GM18909 (cell line): ENCODE measurements around the gene ADAR.

Experiments
- ATAC-seq: cut with Tn5 transposase; IDR thresholded peaks from one replicate; pipeline ENCODE4 v1.9.1; 2021; ENCODE audit warnings: mild to moderate bottlenecking; ENCODE audit not compliant: unreplicated experiment, poor library complexity

The ADAR gene

GRCh38 chr1:154619181-154619948 lies 11.4 kb upstream of the ADAR start:
- no peak for ATAC-seq

GRCh38 chr1:154616659-154617345 lies 8.8 kb upstream of the ADAR start:
- no peak for ATAC-seq

- no peak for ATAC-seq
These were observed 7.4 kb upstream of the ADAR start for GRCh38 chr1:154615411-154615810.

GRCh38 chr1:154614901-154615300 lies 6.9 kb upstream of the ADAR start:
- no peak for ATAC-seq

- no peak for ATAC-seq
These were observed 6.3 kb upstream of the ADAR start for GRCh38 chr1:154614247-154614646.

- ATAC-seq: no peak
These were observed 3.3 kb upstream of the ADAR start for GRCh38 chr1:154611150-154611862.

GRCh38 chr1:154609398-154610380 lies 1.7 kb upstream of the ADAR start:
- ATAC-seq: no peak

GRCh38 chr1:154608397-154609270 lies 648 bp upstream of the ADAR start:
- no peak for ATAC-seq

- ATAC-seq: no peak
These were observed 829 bp downstream of the ADAR start for GRCh38 chr1:154607106-154607608.

- no peak for ATAC-seq
These were observed 2.5 kb downstream of the ADAR start for GRCh38 chr1:154605534-154605933.

- no peak for ATAC-seq
These were observed 4.7 kb downstream of the ADAR start for GRCh38 chr1:154603317-154603716.

GRCh38 chr1:154599658-154600057 lies 8.3 kb downstream of the ADAR start:
- ATAC-seq: no peak

- no peak for ATAC-seq
These were observed 8.9 kb downstream of the ADAR start for GRCh38 chr1:154598871-154599635.

- no peak for ATAC-seq
These were observed 12.4 kb downstream of the ADAR start for GRCh38 chr1:154595621-154596020.

- no peak for ATAC-seq
These were observed 13.2 kb downstream of the ADAR start for GRCh38 chr1:154594811-154595210.

- ATAC-seq: no peak
These were observed 14.6 kb downstream of the ADAR start for GRCh38 chr1:154593390-154593789.

GRCh38 chr1:154591206-154591605 lies 16.8 kb downstream of the ADAR start:
- no peak for ATAC-seq

GRCh38 chr1:154590756-154591155 lies 17.2 kb downstream of the ADAR start:
- ATAC-seq: no peak
